ENCODE results near the gene PRKAG2. TPM values are rescaled to one million over a fixed set of nuclear protein-coding genes. Genes with fewer than 3 reads are reported as not detected.

Gene PRKAG2
- total RNA-seq, 1 donor from 2014 or later, result 20.8 TPM

DNA sequence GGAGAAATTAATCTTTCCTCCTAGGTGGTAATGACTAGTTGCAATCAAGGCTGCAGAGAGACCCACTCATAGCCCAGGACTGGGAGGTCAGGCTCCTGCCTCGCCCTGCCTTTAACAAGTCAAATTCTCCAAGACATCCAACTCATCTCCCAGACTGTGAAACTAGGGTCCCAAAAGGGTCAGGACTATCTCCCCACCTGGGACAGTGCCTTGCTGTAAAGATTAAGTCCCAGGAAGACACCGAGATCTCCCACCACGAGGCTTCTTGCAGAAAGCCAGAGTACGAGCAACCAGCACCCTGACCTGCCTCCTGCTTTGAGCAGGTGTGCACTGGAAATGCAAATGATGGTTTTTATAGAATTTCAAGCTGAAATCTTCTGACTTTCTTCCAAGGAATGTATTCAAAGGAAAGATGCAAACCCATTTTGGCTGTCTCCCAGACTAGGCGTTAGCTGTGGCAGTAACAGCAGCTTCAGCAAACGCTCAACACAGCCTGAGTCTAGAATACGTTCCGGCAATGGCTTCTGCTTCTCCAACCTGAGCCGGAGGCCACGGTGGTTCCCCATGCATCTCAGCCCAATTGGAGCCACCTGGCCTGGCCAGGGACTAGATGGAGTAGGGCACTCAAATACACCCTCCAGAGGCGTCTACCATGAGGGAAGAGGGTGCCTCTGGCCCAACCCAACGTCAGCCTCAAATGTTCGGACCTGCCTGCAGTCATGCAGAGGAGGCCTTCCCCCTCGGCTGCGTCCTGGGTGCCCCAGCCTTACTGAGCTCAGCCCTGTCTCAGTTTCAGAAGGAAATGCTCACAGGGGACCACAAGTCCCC, 170.4 kb downstream of the PRKAG2 start:
- no peak for DNase-seq (ENCODE audit: low read depth)
- no peak overlapping the region for H3K4me3 ChIP-seq (ENCODE audit: low read depth, low read length)
- TF ChIP-seq, protein P1, sequence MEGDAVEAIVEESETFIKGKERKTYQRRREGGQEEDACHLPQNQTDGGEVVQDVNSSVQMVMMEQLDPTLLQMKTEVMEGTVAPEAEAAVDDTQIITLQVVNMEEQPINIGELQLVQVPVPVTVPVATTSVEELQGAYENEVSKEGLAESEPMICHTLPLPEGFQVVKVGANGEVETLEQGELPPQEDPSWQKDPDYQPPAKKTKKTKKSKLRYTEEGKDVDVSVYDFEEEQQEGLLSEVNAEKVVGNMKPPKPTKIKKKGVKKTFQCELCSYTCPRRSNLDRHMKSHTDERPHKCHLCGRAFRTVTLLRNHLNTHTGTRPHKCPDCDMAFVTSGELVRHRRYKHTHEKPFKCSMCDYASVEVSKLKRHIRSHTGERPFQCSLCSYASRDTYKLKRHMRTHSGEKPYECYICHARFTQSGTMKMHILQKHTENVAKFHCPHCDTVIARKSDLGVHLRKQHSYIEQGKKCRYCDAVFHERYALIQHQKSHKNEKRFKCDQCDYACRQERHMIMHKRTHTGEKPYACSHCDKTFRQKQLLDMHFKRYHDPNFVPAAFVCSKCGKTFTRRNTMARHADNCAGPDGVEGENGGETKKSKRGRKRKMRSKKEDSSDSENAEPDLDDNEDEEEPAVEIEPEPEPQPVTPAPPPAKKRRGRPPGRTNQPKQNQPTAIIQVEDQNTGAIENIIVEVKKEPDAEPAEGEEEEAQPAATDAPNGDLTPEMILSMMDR (conservative IDR thresholded peaks at IDR 0.05; ENCODE audit: low read depth, low read length), result no peak

DNA sequence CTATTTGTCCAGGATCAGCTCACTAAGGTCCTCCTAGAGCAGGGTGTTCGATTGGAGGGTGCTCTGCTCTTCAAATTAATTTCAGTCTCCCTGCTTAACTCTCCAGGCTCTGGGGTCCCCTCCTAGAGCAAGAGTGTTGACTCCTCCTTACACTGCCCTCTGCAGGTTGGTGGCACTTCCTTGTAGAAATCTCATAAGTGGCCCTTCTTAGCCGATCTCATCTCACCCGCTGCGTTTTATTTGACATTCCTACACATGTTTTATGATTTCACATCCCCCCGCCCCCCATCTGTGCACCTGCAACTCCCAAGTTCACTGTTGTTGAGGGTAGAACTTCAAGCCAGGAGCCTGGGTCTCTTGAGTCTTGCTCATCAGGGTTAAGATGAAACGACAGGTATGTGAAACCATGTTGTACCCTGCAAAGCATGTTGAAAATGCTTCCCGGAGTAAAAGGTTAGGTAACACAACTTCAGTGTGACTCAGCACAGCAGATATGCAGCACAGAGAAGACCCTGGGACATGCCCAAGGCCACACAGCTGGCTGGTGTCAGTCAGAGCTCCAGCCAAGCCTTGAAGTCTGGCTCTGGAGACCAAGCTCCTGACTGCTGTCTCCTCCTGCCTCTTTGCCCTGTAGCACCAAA, 171.2 kb downstream of the PRKAG2 start:
- no peak overlapping the region for H3K4me3 ChIP-seq (ENCODE audit: low read depth, low read length)
- no peak for DNase-seq (ENCODE audit: low read depth)
- TF ChIP-seq, protein P1 (conservative IDR thresholded peaks at IDR 0.05; ENCODE audit: low read depth, low read length), result peak; percentile 69

- no peak for DNase-seq (ENCODE audit: low read depth)
- no peak overlapping the region for H3K4me3 ChIP-seq (ENCODE audit: low read depth, low read length)
- TF ChIP-seq, protein P1 (conservative IDR thresholded peaks at IDR 0.05; ENCODE audit: low read depth, low read length), result no peak
Observed at GRCh38 chr7:151704960-151705635, 171.8 kb downstream of the PRKAG2 start.

DNA sequence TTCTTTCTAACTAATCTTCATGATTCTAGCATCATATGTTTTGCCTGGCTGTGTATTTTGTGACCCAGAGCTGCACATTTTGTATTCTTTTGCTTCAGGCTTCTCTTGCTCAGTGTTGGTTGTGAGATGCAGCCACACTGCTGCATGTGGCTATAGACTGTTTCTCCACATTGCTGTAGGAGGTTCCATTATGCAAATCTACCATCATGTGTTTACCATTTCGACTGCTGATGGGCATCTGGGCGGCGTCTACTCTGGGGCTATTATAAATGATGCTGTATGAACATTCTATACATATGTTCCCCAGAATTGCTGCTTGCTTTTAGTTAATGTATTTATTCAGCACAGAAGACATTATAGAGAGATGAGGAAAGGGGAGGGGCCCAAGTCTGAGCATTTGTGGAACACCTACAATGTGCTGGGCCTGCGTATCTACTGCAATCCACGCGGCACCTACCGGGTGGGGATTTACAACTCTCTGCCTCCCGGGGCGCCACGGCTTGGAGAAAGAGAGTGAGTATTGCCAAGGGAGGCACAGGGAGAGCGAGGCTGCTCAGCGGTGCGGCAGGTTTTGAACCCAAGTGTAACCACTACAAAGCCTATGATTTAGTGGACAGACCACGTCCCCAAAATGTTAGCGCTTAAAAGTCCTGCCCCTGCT, 172.5 kb downstream of the PRKAG2 start:
- no peak for DNase-seq (ENCODE audit: low read depth)
- TF ChIP-seq, protein P1 (conservative IDR thresholded peaks at IDR 0.05; ENCODE audit: low read depth, low read length), result no peak
- H3K4me3 ChIP-seq (ENCODE audit: low read depth, low read length), result no peak overlapping the region

DNA sequence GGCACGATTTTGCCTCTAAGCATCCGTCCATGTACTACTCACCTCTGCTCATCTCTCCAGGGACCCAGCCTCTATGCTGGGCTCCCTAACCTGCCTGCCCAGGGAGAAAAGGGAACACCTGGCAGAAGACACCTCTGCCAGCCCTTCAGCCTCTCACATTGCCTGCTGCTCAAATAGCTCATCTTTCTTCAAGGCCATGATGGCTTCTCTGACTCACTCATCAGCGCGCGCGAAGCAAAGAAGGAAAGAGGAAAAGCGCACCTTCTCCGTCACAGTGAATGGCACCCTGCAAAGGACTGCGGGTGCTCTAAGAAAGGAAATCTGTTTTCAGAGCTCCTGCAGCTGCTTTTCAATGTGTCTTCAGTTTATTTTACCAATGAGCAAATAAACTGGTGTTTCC, 174.0 kb downstream of the PRKAG2 start:
- TF ChIP-seq, protein P1 (conservative IDR thresholded peaks at IDR 0.05; ENCODE audit: low read depth, low read length), result no peak
- no peak for DNase-seq (ENCODE audit: low read depth)
- no peak overlapping the region for H3K4me3 ChIP-seq (ENCODE audit: low read depth, low read length)

- DNase-seq (ENCODE audit: low read depth), result no peak
- TF ChIP-seq, protein P1 (conservative IDR thresholded peaks at IDR 0.05; ENCODE audit: low read depth, low read length), result no peak
- no peak overlapping the region for H3K4me3 ChIP-seq (ENCODE audit: low read depth, low read length)
Observed at GRCh38 chr7:151700586-151701165, 176.2 kb downstream of the PRKAG2 start.

All from epithelial cell of proximal tubule (primary cell).